Choroid plexus epithelial cell (primary cell): Measurements from ENCODE around the gene SLC17A7.
A peak's percentile ranks its signal among the peaks of the same experiment; 100 is the strongest.
"Not testable (repeated sequence)": the region's sequence is repeated elsewhere in the genome, so short reads cannot be mapped to it uniquely, and the experiment has no call there.

ENCODE experiments used
- DNase-seq: peaks from one replicate; pipeline ENCODE4 v3.0.0-alpha.2; 2010; ENCODE audit warnings: low read depth
- H3K4me3 ChIP-seq: 2 replicates; pipeline ENCODE4 v1.5.1; 2011; ENCODE audit warnings: low read depth, mild to moderate bottlenecking, control low read depth, low read length, moderate library complexity
- CTCF ChIP-seq: conservative IDR thresholded peaks from 2 replicates; pipeline ENCODE4 v1.5.1; 2011; ENCODE audit warnings: low read depth, mild to moderate bottlenecking, control low read depth, inconsistent platforms, low read length, moderate library complexity

SLC17A7 gene

GRCh38 chr19:49474542-49474924, 33.2 kb upstream of the SLC17A7 start:
- no peak for DNase-seq
- H3K4me3 ChIP-seq = peak overlapping the region; percentile 78
- no peak for TF ChIP-seq CTCF

GRCh38 chr19:49473868-49474541, 32.7 kb upstream of the SLC17A7 start, which contains the start of gene FLT3LG:
FLT3LG (plus strand) TSS chr19:49474215; CDS start chr19:49474640, 425 bp downstream.
- H3K4me3 ChIP-seq = peak within 1 kb of the TSS; percentile 78
- DNase-seq = peak; percentile 76
- peak; percentile 81 for TF ChIP-seq CTCF

GRCh38 chr19:49473501-49473867, 32.2 kb upstream of the SLC17A7 start:
- H3K4me3 ChIP-seq = peak overlapping the region; percentile 78
- not testable (repeated sequence) for DNase-seq

GRCh38 chr19:49472936-49473335, 31.6 kb upstream of the SLC17A7 start:
- no peak for TF ChIP-seq CTCF
- no peak for DNase-seq
- no peak overlapping the region for H3K4me3 ChIP-seq

GRCh38 chr19:49470615-49470978, 29.3 kb upstream of the SLC17A7 start:
- TF ChIP-seq CTCF = no peak
- DNase-seq = no peak
- H3K4me3 ChIP-seq = no peak overlapping the region

- no peak for DNase-seq
- no peak overlapping the region for H3K4me3 ChIP-seq
- TF ChIP-seq CTCF = peak; percentile 21
Measured at GRCh38 chr19:49469828-49470614, 28.7 kb upstream of the SLC17A7 start.

- TF ChIP-seq CTCF = no peak
- peak; percentile 66 for DNase-seq
- no peak overlapping the region for H3K4me3 ChIP-seq
Measured at GRCh38 chr19:49468746-49469447, 27.6 kb upstream of the SLC17A7 start.
